ENCODE measurements around the gene ERVV-1. TPM values are rescaled to one million over a fixed set of nuclear protein-coding genes. Genes with fewer than 3 reads are reported as not detected.

Gene ERVV-1
- total RNA-seq, 1 donor from 2014 or later = not detected

DNA sequence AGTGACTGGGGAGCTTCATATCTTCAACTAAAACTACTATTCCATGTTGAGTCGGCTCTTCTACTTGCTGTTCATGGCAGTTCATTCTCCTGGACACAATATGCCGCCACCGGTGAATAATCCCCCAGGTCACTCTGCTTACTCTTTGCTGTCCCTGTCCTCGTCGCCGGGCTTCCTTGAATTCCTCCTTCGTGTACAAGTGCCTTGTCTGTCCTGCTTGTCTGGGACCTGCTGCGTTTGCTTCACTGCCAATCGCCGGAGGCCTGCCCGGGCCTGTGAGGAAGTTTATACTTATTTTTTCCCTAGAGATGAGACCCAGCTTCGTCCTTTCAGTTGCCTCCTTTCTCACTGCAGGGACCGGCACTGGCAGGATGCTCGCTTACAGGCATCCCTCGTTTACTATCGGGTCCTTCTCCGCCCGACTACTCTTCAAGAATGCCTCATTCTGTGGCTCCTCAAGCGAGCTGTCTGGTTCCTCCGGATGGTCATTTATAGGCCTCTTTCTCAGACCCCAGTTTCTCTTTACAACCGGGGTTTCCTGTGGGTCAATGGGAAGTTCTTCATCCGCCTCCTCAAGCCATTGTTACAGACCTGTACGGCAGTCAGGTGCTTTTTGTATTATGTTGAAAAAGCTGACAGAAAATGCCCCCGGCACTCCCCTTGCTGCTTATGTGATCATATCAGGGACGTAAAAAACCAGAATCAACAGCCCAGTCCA, 5.5 kb upstream of the ERVV-1 start:
- TF ChIP-seq, protein P1, sequence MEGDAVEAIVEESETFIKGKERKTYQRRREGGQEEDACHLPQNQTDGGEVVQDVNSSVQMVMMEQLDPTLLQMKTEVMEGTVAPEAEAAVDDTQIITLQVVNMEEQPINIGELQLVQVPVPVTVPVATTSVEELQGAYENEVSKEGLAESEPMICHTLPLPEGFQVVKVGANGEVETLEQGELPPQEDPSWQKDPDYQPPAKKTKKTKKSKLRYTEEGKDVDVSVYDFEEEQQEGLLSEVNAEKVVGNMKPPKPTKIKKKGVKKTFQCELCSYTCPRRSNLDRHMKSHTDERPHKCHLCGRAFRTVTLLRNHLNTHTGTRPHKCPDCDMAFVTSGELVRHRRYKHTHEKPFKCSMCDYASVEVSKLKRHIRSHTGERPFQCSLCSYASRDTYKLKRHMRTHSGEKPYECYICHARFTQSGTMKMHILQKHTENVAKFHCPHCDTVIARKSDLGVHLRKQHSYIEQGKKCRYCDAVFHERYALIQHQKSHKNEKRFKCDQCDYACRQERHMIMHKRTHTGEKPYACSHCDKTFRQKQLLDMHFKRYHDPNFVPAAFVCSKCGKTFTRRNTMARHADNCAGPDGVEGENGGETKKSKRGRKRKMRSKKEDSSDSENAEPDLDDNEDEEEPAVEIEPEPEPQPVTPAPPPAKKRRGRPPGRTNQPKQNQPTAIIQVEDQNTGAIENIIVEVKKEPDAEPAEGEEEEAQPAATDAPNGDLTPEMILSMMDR (IDR thresholded peaks at IDR 0.05) = no peak
- no peak for DNase-seq
- Histone ChIP-seq H3K4me3 (no peak overlapping the region), H3K9me3 (no peaks in the 10 kb centered on the region), H3K4me1 (no peaks in the 10 kb centered on the region), H3K36me3 (no peaks in the 10 kb centered on the region), H3K27me3 (ENCODE audit: low read depth) (no peaks in the 10 kb centered on the region), H3K27ac (no peak overlapping the region)
- ATAC-seq = no peak
- intact Hi-C loops (cut with DNase I) = no loop called here

DNA sequence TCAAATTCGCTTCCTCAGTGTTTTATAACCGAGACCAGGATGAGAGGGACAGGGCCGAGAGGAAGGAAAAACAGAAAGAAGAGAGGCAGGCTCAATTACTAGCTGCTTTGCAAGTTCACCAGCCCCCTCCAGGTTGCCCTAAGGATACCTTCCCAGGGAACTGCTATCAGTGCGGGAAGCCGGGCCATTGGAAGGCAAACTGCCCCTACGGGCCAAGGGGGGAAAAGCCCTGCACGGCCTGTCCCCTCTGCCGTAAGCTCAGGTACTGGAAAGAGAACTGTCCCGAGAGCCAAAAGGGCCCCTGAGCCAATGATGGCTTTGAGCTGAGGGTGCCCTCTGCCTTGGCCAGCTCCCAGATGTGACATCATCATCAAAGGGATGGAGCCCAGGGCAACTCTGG, 3.2 kb upstream of the ERVV-1 start:
- TF ChIP-seq, protein P1 (IDR thresholded peaks at IDR 0.05) = no peak
- Histone ChIP-seq H3K4me1 (no peaks in the 10 kb centered on the region), H3K36me3 (no peaks in the 10 kb centered on the region), H3K9me3 (no peaks in the 10 kb centered on the region), H3K27ac (no peak overlapping the region), H3K4me3 (no peak overlapping the region), H3K27me3 (ENCODE audit: low read depth) (no peaks in the 10 kb centered on the region)
- ATAC-seq = no peak
- intact Hi-C loops (cut with DNase I) = no loop called here
- no peak for DNase-seq

DNA sequence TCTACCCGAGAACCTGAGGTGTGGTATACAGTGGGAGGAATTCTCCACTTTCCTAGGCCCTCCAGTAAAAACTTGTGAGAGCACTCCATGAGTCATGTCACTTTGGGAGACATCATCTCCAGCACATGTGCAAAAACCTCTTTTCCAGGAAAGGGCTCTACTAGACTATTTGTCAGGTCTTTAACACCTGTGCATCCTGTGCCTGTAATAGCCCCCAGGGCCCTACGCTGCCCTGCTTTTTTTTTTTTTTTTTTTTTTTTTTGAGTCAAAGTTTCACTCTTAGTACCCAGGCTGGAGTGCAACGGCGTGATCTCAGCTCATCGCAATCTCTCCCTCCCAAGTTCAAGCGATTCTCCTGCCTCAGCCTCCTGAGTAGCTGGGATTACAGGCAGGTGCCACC, 1.7 kb upstream of the ERVV-1 start:
- ATAC-seq = no peak
- TF ChIP-seq, protein P1 (IDR thresholded peaks at IDR 0.05) = no peak
- H3K36me3 ChIP-seq = no peaks in the 10 kb centered on the region
- no peaks in the 10 kb centered on the region for H3K9me3 ChIP-seq
- H3K27ac ChIP-seq = no peak overlapping the region
- no peak for DNase-seq
- H3K4me3 ChIP-seq = no peak overlapping the region
- intact Hi-C loops (cut with DNase I) = no loop called here
- no peaks in the 10 kb centered on the region for H3K4me1 ChIP-seq
- no peaks in the 10 kb centered on the region for H3K27me3 ChIP-seq (ENCODE audit: low read depth)

DNA sequence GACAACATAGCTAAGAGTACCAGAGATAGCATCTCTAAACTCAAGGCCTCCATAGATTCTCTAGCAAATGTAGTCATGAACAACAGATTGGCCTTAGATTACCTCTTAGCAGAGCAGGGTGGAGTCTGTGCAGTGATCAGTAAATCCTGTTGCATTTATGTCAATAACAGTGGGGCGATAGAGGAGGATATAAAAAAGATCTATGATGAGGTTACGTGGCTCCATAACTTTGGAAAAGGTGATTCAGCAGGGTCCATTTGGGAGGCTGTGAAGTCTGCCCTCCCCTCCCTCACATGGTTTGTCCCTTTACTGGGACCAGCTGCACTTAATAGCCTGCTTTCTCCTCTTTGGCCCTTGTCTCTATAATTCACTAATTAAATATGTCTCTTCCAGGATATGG, 1.4 kb downstream of the ERVV-1 start:
- Histone ChIP-seq H3K9me3 (peaks cover 6% of the 10 kb centered on the region), H3K4me1 (no peaks in the 10 kb centered on the region), H3K27ac (no peak overlapping the region), H3K27me3 (ENCODE audit: low read depth) (no peaks in the 10 kb centered on the region), H3K36me3 (no peaks in the 10 kb centered on the region), H3K4me3 (no peak overlapping the region)
- TF ChIP-seq, protein P1 (IDR thresholded peaks at IDR 0.05) = no peak
- no peak for ATAC-seq
- no peak for DNase-seq
- intact Hi-C loops (cut with DNase I) = no loop called here

DNA sequence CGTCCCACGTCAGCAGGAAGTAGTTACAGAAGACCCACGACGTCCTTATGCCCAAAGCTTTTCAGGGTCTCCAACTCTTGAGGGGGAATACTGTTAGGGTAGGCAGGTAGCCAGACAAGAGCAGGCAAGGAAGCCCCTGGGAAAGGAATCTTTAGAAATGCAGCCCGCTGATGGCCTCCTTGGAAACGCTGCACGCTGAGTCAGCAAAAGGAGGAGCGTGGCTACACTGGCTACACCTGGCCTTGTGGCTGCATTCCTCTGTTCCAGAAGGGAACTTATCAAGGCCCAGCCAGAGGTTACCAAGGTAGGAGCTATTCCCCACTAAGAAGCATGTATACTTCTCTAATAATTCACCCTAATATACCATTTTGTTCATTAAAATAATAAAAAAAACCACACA, 2.0 kb downstream of the ERVV-1 start:
- Histone ChIP-seq H3K27me3 (ENCODE audit: low read depth) (no peaks in the 10 kb centered on the region), H3K9me3 (peaks cover 7% of the 10 kb centered on the region), H3K27ac (no peak overlapping the region), H3K36me3 (no peaks in the 10 kb centered on the region), H3K4me1 (no peaks in the 10 kb centered on the region), H3K4me3 (no peak overlapping the region)
- intact Hi-C loops (cut with DNase I) = no loop called here
- TF ChIP-seq, protein P1 (IDR thresholded peaks at IDR 0.05) = no peak
- ATAC-seq (no peak), DNase-seq (no peak)
